SK-N-MC (cell line): ENCODE data around the gene PIK3C2G.

Experiments
- DNase-seq: peaks from one replicate; pipeline ENCODE4 v3.0.0-alpha.2; 2011; ENCODE audit warnings: low read depth, low spot score
- H3K27ac ChIP-seq: fragments of 200-600 bp; sonication (generic); 2 replicates; pipeline ENCODE4 v1.5.1; 2016; ENCODE audit warnings: mixed run types
- H3K36me3 ChIP-seq: fragments of 200-600 bp; sonication (generic); 2 replicates; pipeline ENCODE4 v1.6.1; 2017; ENCODE audit warnings: antibody characterized with exemption, low read length, mixed read lengths; ENCODE audit not compliant: insufficient read depth
- H3K4me3 ChIP-seq: fragments of 200-600 bp; sonication (generic); 2 replicates; pipeline ENCODE4 v1.5.1; 2016
- H3K9ac ChIP-seq: fragments of 200-600 bp; sonication (generic); 2 replicates; pipeline ENCODE4 v1.8.0; 2017; ENCODE audit warnings: mixed run types, mixed read lengths; ENCODE audit not compliant: insufficient read length
- H3K9me3 ChIP-seq: fragments of 200-600 bp; sonication (generic); 2 replicates; pipeline ENCODE4 v1.6.1; 2017; ENCODE audit warnings: low read depth, mild to moderate bottlenecking, antibody characterized with exemption, low read length, moderate library complexity, mixed read lengths
- EZH2 ChIP-seq: fragments of 200-600 bp; sonication (generic); IDR thresholded peaks from one replicate; pipeline ENCODE4 v1.6.1; 2017; ENCODE audit warnings: antibody characterized with exemption
- FOXP2 ChIP-seq: optimal IDR thresholded peaks from 2 replicates; pipeline ENCODE3; 2011; ENCODE audit warnings: mild to moderate bottlenecking, moderate library complexity; ENCODE audit not compliant: insufficient read depth; ENCODE audit errors: extremely low read length, control extremely low read depth
- POLR2AphosphoS5 ChIP-seq: IDR thresholded peaks from 2 replicates; pipeline ENCODE4 v1.6.1; 2012; ENCODE audit warnings: mild to moderate bottlenecking, low read depth, low read length, borderline replicate concordance

The PIK3C2G gene

GRCh38 chr12:18551106-18551505 lies 289.8 kb downstream of the PIK3C2G start:
- H3K9me3 ChIP-seq, result no peaks in the 10 kb centered on the region
- DNase-seq, result no peak
- no peak for TF ChIP-seq POLR2AphosphoS5
- no peak for TF ChIP-seq EZH2
- TF ChIP-seq FOXP2, result no peak
- no peak overlapping the region for H3K9ac ChIP-seq
- no peak overlapping the region for H3K27ac ChIP-seq
- no peak overlapping the region for H3K4me3 ChIP-seq
- no peaks in the 10 kb centered on the region for H3K36me3 ChIP-seq

- no peak for DNase-seq
- TF ChIP-seq POLR2AphosphoS5, result no peak
- TF ChIP-seq FOXP2, result no peak
- TF ChIP-seq EZH2, result no peak
- Histone ChIP-seq H3K36me3 (no peaks in the 10 kb centered on the region), H3K4me3 (no peak overlapping the region), H3K9ac (no peak overlapping the region), H3K27ac (no peak overlapping the region), H3K9me3 (no peaks in the 10 kb centered on the region)
These were observed 290.4 kb downstream of the PIK3C2G start for GRCh38 chr12:18551701-18552100.

GRCh38 chr12:18552829-18553228 lies 291.5 kb downstream of the PIK3C2G start:
- H3K27ac ChIP-seq, result no peak overlapping the region
- H3K36me3 ChIP-seq, result no peaks in the 10 kb centered on the region
- DNase-seq, result no peak
- no peaks in the 10 kb centered on the region for H3K9me3 ChIP-seq
- TF ChIP-seq EZH2 (no peak), POLR2AphosphoS5 (no peak), FOXP2 (no peak)
- H3K9ac ChIP-seq, result no peak overlapping the region
- no peak overlapping the region for H3K4me3 ChIP-seq

- Histone ChIP-seq H3K9ac (no peak overlapping the region), H3K9me3 (no peaks in the 10 kb centered on the region), H3K36me3 (no peaks in the 10 kb centered on the region), H3K27ac (no peak overlapping the region), H3K4me3 (no peak overlapping the region)
- TF ChIP-seq POLR2AphosphoS5, result no peak
- no peak for TF ChIP-seq FOXP2
- no peak for TF ChIP-seq EZH2
- no peak for DNase-seq
These were observed 294.8 kb downstream of the PIK3C2G start for GRCh38 chr12:18556161-18556560.

DNA sequence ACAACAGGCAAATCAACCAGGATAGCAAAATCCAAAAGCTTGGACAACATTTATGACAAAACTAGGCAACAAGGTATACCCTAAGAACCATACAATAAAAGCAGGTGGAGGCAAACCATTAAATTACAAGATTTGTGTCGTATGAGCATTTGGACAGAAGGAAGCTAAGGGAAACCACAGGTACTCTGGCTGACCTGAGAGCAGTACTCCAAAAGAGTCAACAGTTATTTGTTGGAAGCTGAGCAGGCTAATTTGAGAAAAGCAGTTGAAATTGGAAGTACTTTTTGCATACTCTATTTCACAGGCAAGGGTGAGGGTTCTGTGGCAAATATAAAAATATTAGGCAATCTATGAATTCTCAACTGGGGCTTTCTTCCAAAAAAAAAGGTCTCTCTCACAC lies 297.9 kb downstream of the PIK3C2G start:
- Histone ChIP-seq H3K4me3 (no peak overlapping the region), H3K36me3 (no peaks in the 10 kb centered on the region), H3K27ac (no peak overlapping the region), H3K9ac (no peak overlapping the region), H3K9me3 (no peaks in the 10 kb centered on the region)
- no peak for TF ChIP-seq EZH2
- no peak for TF ChIP-seq POLR2AphosphoS5
- TF ChIP-seq FOXP2, result no peak
- no peak for DNase-seq

- Histone ChIP-seq H3K9ac (no peak overlapping the region), H3K9me3 (no peaks in the 10 kb centered on the region), H3K27ac (no peak overlapping the region), H3K4me3 (no peak overlapping the region), H3K36me3 (no peaks in the 10 kb centered on the region)
- TF ChIP-seq EZH2, result no peak
- TF ChIP-seq POLR2AphosphoS5, result no peak
- DNase-seq, result no peak
These were observed 301.2 kb downstream of the PIK3C2G start for GRCh38 chr12:18562531-18562930.

- DNase-seq, result no peak
- H3K9ac ChIP-seq, result no peak overlapping the region
- H3K9me3 ChIP-seq, result no peaks in the 10 kb centered on the region
- H3K36me3 ChIP-seq, result no peaks in the 10 kb centered on the region
- H3K27ac ChIP-seq, result no peak overlapping the region
- no peak overlapping the region for H3K4me3 ChIP-seq
- TF ChIP-seq FOXP2, result no peak
- no peak for TF ChIP-seq EZH2
- no peak for TF ChIP-seq POLR2AphosphoS5
These were observed 303.0 kb downstream of the PIK3C2G start for GRCh38 chr12:18564306-18564705.

GRCh38 chr12:18567787-18568186 lies 306.5 kb downstream of the PIK3C2G start:
- Histone ChIP-seq H3K36me3 (no peaks in the 10 kb centered on the region), H3K9ac (no peak overlapping the region), H3K9me3 (no peaks in the 10 kb centered on the region), H3K27ac (no peak overlapping the region), H3K4me3 (no peak overlapping the region)
- no peak for DNase-seq
- TF ChIP-seq POLR2AphosphoS5, result no peak

DNA sequence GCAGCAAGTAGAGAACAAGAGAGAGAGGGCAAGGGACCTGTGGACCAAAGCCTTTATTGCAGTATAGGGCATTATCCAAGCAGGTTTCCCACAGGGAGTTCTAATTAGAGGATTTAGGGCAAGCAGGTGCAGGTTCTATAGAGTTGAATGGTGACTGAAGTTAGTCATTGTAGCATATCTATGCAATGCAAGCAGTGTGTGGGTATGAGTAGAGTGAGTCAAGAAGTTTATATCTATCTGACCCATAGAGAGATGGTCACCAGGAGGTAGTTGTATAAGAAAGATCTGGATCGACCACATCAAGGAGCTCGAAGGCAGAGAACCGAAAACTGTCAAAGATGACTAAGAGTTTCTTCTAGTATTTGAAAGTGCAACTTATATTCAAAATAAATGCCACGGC lies 309.2 kb downstream of the PIK3C2G start:
- Histone ChIP-seq H3K9ac (no peak overlapping the region), H3K4me3 (no peak overlapping the region), H3K27ac (no peak overlapping the region), H3K36me3 (no peaks in the 10 kb centered on the region), H3K9me3 (no peaks in the 10 kb centered on the region)
- no peak for DNase-seq
- TF ChIP-seq EZH2 (no peak), FOXP2 (no peak), POLR2AphosphoS5 (no peak)
